Measurements from ENCODE around the gene ABCG2. TPM values are rescaled to one million over a fixed set of nuclear protein-coding genes. Genes with fewer than 3 reads are reported as not detected.
A peak's percentile ranks its signal among the peaks of the same experiment; 100 is the strongest.

The ABCG2 gene
- total RNA-seq, 2 experiments from 2014 or later: 0.25 to 0.54 TPM

DNA sequence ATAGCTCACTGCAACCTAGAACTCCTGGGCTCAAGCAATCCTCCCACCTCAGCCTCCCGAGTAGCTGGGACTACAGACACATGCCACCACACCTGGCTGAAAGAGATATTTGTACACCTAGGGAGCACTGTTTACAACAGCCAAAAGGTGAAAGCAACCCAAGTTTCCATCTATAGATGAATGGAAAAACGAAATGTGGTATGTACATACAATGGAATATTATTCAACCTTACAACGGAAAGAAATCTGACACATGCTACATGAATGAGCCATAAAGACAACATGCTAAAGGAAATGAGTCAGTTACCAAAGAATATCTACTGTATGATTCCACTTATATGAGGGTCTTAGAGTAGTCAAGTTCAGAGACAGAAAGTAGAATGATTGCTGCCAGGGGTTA, 52.2 kb downstream of the ABCG2 start:
- ATAC-seq (peak; percentile 39), DNase-seq (no peak)
- POLR2A ChIA-PET: no interaction called here
- TF ChIP-seq CTCF (IDR thresholded peaks at IDR 0.05): no peak
- H3K36me3 Mint-ChIP-seq (ENCODE audit: low read depth): no peaks in the 10 kb centered on the region
- H3K9me3 Mint-ChIP-seq: no peaks in the 10 kb centered on the region
- H3K4me1 Mint-ChIP-seq (ENCODE audit: low read depth): peaks cover 2% of the 10 kb centered on the region
- H3K4me3 Mint-ChIP-seq: no peak overlapping the region
- H3K27me3 Mint-ChIP-seq: peaks cover 2% of the 10 kb centered on the region
- intact Hi-C loops (cut with micrococcal nuclease): no loop called here
- CTCF ChIA-PET: no interaction called here
- no peak overlapping the region for H3K27ac Mint-ChIP-seq

DNA sequence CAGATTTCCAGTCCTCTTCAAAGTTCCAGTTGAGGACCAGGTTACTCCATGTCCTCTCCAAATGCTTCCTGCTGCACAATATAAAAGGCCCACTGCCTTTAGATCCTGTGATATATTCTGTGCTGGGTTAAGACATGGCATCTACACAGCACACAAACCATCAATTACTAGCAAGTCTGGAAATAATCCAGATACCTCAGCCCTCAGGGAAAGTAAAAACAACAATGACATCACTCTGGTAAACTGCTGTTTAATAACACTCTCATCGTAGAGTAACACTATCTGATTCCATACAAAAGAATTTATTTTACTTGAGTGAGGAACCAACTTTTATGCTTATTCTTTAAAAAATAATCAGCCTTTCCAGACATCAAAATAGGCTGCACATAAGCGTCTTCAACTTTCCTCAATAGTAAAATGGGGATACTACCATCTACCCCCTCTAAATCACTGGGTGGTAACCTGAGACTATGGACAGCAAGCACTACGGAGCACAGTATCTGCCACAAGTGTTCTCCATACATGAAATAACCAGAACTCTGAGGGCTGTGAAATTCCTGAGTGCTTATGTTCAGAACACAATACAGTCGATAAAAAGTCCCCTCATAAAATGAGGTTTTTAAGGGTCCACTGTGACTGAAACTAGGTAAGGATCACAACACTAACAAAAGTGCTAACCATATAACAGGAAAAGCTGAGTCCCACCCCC, 53.4 kb downstream of the ABCG2 start:
- peaks cover 2% of the 10 kb centered on the region for H3K27me3 Mint-ChIP-seq
- no peaks in the 10 kb centered on the region for H3K9me3 Mint-ChIP-seq
- intact Hi-C loops (cut with micrococcal nuclease): no loop called here
- no peak overlapping the region for H3K27ac Mint-ChIP-seq
- H3K4me1 Mint-ChIP-seq (ENCODE audit: low read depth): peaks cover 2% of the 10 kb centered on the region
- POLR2A ChIA-PET: no interaction called here
- CTCF ChIA-PET: no interaction called here
- no peak overlapping the region for H3K4me3 Mint-ChIP-seq
- H3K36me3 Mint-ChIP-seq (ENCODE audit: low read depth): no peaks in the 10 kb centered on the region
- ATAC-seq (no peak), DNase-seq (no peak)
- TF ChIP-seq CTCF (IDR thresholded peaks at IDR 0.05): no peak

GRCh38 chr4:88102026-88102425, 56.4 kb downstream of the ABCG2 start:
- ChIA-PET POLR2A (no interaction called here), CTCF (no interaction called here)
- no peak for TF ChIP-seq CTCF (IDR thresholded peaks at IDR 0.05)
- H3K4me1 Mint-ChIP-seq (ENCODE audit: low read depth): peaks cover 2% of the 10 kb centered on the region
- H3K36me3 Mint-ChIP-seq (ENCODE audit: low read depth): no peaks in the 10 kb centered on the region
- H3K27me3 Mint-ChIP-seq: peaks cover 7% of the 10 kb centered on the region
- no peak overlapping the region for H3K4me3 Mint-ChIP-seq
- H3K9me3 Mint-ChIP-seq: no peaks in the 10 kb centered on the region
- ATAC-seq (no peak), DNase-seq (no peak)
- intact Hi-C loops (cut with micrococcal nuclease): no loop called here
- H3K27ac Mint-ChIP-seq: no peak overlapping the region

DNA sequence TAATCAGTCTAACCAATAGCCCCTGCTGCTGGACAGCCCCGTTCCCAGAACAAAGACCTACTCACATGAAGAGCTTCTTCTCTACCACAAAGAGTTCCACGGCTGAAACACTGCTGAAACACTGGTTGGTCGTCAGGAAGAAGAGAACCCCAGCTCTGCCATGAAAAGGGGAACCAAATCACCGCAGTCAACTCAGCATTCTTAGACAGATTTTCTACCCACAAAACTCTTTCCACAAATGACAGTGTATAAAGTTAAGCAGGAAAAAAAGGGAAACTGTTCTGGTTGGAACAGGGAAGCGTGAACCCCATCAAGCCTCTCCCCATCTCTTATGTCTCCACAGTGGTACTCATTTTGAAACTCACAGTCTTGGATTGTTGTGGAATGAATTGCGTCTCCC, 57.3 kb downstream of the ABCG2 start:
- no peak for ATAC-seq
- Mint-ChIP-seq H3K27me3 (peaks cover 7% of the 10 kb centered on the region), H3K4me3 (no peak overlapping the region), H3K36me3 (ENCODE audit: low read depth) (no peaks in the 10 kb centered on the region), H3K9me3 (no peaks in the 10 kb centered on the region), H3K4me1 (ENCODE audit: low read depth) (no peaks in the 10 kb centered on the region), H3K27ac (no peak overlapping the region)
- ChIA-PET CTCF (no interaction called here), POLR2A (no interaction called here)
- intact Hi-C loops (cut with micrococcal nuclease): no loop called here
- no peak for TF ChIP-seq CTCF (IDR thresholded peaks at IDR 0.05)
- no peak for DNase-seq

- H3K9me3 Mint-ChIP-seq: no peaks in the 10 kb centered on the region
- POLR2A ChIA-PET: no interaction called here
Measured at GRCh38 chr4:88098993-88099752, 59.3 kb downstream of the ABCG2 start.

More at GRCh38 chr4:88098993-88099752, 59.3 kb downstream of the ABCG2 start:
- CTCF ChIA-PET: no interaction called here
- H3K36me3 Mint-ChIP-seq (ENCODE audit: low read depth): no peaks in the 10 kb centered on the region
- ATAC-seq: no peak
- no peak overlapping the region for H3K4me3 Mint-ChIP-seq
- no peak for DNase-seq
- intact Hi-C loops (cut with micrococcal nuclease): no loop called here
- no peak overlapping the region for H3K27ac Mint-ChIP-seq
- H3K4me1 Mint-ChIP-seq (ENCODE audit: low read depth): no peaks in the 10 kb centered on the region
- peaks cover 7% of the 10 kb centered on the region for H3K27me3 Mint-ChIP-seq
- TF ChIP-seq CTCF (IDR thresholded peaks at IDR 0.05): no peak
